A549 treated with GW870086 at 1 μM for 4 hours (cell line): ENCODE measurements around the gene IKBKE. TPM values are rescaled to one million over a fixed set of nuclear protein-coding genes. Genes with fewer than 3 reads are reported as not detected.

Source experiments
- total RNA-seq: library from RNA; stranded (reverse); fragments of 200-300 nt; extraction: Qiagen RNA extraction; gene quantifications from 5 replicates; pipeline ENCODE4 v1.2.3, GENCODE V29; 2022; ENCODE audit warnings: low read depth

The IKBKE gene
- total RNA-seq = 6.0 to 7.7 TPM (median 6.9 TPM) in 5 replicates

GRCh38 chr1:206469933-206470691, at the start of gene IKBKE:
IKBKE (plus strand) TSS chr1:206470476; CDS start chr1:206473228, 2,752 bp downstream.

GRCh38 chr1:206507284-206508129, 37.2 kb downstream of the IKBKE start, which contains the start of gene RASSF5:
RASSF5 (plus strand) TSS chr1:206507531; CDS start chr1:206507603, 72 bp downstream.

Other genes with a start within 250 kb of the IKBKE start
- gene RASSF5, start 37.1 kb downstream of the IKBKE start, total RNA-seq = 1.1 to 1.2 TPM (median 1.1 TPM) in 5 replicates
- 30.8 to 35.7 TPM (median 34.9 TPM) in 5 replicates for gene EIF2D, start 142.0 kb downstream of the IKBKE start, total RNA-seq
- 8.1 to 10.7 TPM (median 9.7 TPM) in 5 replicates for gene DYRK3, start 165.1 kb downstream of the IKBKE start, total RNA-seq
- 71.9 to 87.9 TPM (median 84.8 TPM) in 5 replicates for gene MAPKAPK2, start 214.4 kb downstream of the IKBKE start, total RNA-seq